OCI-LY1 (cell line): ENCODE data around the gene PLAAT4.

Source experiments
- EZH2 ChIP-seq: fragments of 200-600 bp; sonication (generic), shearing (Covaris generic); IDR thresholded peaks from 2 replicates; pipeline ENCODE4 v1.8.0; 2017; ENCODE audit warnings: borderline replicate concordance, mixed run types, mild to moderate bottlenecking, antibody characterized with exemption, low read length, moderate library complexity, mixed read lengths
- TF ChIP-seq, protein P1 (sequence below): fragments of 200-600 bp; sonication (generic), shearing (Covaris generic); IDR thresholded peaks from 2 replicates; pipeline ENCODE4 v1.5.1; 2017; ENCODE audit warnings: mild to moderate bottlenecking, antibody characterized with exemption, low read length, moderate library complexity, mixed read lengths

DNA sequence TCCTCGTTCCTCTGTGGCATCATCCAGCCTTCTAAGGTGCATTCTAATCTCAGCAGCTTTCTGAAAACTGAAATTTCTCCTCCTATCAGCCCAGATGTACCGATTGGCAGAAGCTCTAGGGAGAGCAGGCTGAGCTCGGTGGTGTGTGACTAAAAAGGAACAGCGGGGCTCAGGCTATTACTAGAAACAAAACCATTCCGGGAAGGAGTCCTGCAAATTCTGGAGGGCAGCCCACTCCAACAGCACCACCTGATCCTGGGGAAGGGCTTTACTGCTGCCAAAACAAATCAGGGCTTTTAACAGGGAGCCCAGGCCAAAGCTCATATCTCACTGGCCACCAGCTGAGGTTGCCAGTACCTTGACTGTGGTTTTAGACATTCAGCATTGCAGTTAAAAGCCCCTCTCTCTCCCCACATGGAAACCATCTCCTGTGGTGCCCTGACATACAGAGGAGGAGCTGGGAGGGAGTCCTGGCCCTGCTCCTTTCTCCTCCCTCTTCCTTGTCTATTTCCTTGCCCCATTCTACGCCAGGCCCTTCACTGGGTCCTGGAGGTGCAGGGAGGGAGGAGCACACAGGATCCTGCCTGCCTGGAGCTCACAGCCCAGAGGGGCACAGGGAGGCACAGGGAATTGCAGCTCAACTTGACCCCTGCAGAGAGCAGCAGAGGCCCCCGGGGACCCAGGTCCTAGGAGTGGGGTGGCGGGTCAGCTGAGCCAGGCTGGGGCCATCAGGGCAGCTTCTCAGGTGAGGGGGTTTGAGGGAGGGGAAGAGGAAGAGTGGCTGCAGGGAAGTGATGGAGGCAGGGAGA, 889 bp downstream of the PLAAT4 start:
- TF ChIP-seq, protein P1, sequence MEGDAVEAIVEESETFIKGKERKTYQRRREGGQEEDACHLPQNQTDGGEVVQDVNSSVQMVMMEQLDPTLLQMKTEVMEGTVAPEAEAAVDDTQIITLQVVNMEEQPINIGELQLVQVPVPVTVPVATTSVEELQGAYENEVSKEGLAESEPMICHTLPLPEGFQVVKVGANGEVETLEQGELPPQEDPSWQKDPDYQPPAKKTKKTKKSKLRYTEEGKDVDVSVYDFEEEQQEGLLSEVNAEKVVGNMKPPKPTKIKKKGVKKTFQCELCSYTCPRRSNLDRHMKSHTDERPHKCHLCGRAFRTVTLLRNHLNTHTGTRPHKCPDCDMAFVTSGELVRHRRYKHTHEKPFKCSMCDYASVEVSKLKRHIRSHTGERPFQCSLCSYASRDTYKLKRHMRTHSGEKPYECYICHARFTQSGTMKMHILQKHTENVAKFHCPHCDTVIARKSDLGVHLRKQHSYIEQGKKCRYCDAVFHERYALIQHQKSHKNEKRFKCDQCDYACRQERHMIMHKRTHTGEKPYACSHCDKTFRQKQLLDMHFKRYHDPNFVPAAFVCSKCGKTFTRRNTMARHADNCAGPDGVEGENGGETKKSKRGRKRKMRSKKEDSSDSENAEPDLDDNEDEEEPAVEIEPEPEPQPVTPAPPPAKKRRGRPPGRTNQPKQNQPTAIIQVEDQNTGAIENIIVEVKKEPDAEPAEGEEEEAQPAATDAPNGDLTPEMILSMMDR, result no peak
- no peak for TF ChIP-seq EZH2
